Gastrocnemius medialis (tissue), 4 donors: ENCODE results near the gene NRCAM.

Experiments used
- POLR2A ChIP-seq, 2 donors: fragments of 450-650 bp; IDR thresholded peaks; one replicate each; pipeline ENCODE4 v1.6.1; 2017; ENCODE audit warnings: antibody characterized with exemption in 2 of 2, mild to moderate bottlenecking in 2 of 2, moderate library complexity in 2 of 2
- TF ChIP-seq, protein P1 (sequence below), 5 experiments: fragments of 450-650 bp in 3 of 5; fragments of 200-600 bp in 2 of 5; sonication (generic) in 2 of 5; IDR thresholded peaks in 4 of 5; conservative IDR thresholded peaks in 1 of 5; 1 replicate in 4 of 5; 2 replicates in 1 of 5; pipeline ENCODE4 v1.5.1; 2016 to 2019; ENCODE audit warnings: antibody characterized with exemption in 5 of 5, mild to moderate bottlenecking in 3 of 5, moderate library complexity in 3 of 5

DNA sequence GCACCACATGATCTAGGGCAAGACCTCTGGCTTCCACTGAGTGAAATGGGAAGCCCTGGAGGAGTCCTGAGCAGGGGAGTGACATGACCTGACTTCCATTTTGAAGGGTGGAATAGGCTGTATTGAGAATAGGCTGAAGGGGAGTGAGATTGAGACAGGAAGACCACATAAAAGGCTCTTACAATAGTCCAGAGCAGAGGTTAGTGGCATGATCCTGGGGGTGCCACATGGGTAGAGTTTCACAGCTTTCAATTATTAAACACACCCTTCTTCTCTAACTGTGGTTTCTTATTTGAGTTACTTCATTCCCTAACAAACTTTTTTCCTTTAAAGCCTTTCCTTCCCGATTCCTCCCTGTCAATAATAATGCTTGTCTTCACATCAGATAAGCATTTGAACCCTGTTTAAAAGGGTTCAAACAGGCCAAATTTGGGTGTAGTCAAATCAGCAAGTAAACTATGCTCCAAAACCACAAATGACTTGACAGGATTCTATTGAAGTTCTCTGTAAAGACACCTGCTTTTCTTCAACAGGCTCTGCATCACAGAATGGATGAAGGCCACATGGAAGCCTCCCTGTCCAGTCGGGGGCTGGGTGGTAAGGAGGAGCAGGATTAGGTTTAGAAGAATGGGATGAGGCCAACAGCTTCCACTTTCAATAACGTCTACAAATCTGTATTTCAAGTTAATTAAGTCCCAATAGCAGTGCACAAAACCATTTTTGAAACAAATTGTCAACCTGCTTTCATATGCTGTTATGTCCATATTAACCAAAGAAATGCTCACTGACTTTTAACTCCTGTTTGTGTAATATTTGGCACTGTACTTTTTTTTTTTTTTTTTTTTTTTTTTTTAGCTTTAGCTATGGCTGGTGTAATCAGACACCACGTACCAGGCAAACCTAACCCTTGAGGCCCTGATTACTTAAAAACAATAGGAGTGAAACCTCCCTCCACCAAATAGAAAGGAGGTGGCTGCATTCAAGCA is 131.9 kb downstream of the NRCAM start:
- TF ChIP-seq, protein P1, sequence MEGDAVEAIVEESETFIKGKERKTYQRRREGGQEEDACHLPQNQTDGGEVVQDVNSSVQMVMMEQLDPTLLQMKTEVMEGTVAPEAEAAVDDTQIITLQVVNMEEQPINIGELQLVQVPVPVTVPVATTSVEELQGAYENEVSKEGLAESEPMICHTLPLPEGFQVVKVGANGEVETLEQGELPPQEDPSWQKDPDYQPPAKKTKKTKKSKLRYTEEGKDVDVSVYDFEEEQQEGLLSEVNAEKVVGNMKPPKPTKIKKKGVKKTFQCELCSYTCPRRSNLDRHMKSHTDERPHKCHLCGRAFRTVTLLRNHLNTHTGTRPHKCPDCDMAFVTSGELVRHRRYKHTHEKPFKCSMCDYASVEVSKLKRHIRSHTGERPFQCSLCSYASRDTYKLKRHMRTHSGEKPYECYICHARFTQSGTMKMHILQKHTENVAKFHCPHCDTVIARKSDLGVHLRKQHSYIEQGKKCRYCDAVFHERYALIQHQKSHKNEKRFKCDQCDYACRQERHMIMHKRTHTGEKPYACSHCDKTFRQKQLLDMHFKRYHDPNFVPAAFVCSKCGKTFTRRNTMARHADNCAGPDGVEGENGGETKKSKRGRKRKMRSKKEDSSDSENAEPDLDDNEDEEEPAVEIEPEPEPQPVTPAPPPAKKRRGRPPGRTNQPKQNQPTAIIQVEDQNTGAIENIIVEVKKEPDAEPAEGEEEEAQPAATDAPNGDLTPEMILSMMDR (IDR thresholded peaks at IDR 0.05 in 4 of 5, conservative IDR thresholded peaks at IDR 0.05 in 1 of 5): no peak
- TF ChIP-seq POLR2A (IDR thresholded peaks at IDR 0.05): no peak
